ENCODE data around the gene PLCL2.
"Not testable (repeated sequence)": the region's sequence is repeated elsewhere in the genome, so short reads cannot be mapped to it uniquely, and the experiment has no call there.

The PLCL2 gene

GRCh38 chr3:17079933-17080332 lies 195.2 kb downstream of the PLCL2 start:
- no peak for DNase-seq

DNA sequence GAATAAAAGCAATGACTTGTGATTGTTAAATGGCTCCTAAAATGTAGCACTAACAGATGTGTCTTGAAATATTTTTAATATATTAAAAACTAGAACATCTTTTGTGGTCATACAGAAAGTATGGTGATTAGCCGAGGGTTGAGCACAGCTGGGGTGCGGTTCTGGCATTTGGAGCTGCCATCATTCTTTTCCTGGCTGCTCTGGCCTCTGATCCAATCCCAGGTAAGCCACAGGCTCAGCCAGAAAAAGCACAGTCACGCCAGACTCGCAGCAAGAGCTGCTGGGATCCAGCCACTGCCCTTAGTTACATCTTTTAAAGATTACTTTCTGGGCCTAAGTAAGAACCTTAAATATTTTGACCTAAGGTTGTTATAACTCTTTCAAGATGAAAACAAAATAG lies 196.8 kb downstream of the PLCL2 start:
- DNase-seq, result no peak

GRCh38 chr3:17087509-17087908 lies 202.8 kb downstream of the PLCL2 start:
- no peak for DNase-seq

DNA sequence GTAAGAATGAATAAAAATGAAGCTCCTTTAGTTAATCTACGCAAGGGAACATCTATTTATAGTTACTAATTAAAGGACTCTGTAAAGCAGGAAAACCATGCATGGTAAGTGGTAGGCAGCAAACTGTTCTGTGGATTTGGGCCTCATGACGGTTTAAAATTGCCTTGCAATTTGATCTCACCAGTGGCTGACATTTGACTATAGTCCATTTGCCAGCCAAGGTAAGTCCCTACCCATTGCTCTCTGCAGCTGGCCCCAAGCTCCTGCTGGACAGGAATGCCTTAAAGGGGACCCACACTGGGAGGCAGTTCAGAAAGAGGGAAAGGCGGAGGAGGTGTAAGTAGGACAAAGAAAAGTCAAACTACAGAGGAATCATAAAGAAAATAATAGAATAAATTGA lies 203.3 kb downstream of the PLCL2 start:
- no peak for DNase-seq

DNA sequence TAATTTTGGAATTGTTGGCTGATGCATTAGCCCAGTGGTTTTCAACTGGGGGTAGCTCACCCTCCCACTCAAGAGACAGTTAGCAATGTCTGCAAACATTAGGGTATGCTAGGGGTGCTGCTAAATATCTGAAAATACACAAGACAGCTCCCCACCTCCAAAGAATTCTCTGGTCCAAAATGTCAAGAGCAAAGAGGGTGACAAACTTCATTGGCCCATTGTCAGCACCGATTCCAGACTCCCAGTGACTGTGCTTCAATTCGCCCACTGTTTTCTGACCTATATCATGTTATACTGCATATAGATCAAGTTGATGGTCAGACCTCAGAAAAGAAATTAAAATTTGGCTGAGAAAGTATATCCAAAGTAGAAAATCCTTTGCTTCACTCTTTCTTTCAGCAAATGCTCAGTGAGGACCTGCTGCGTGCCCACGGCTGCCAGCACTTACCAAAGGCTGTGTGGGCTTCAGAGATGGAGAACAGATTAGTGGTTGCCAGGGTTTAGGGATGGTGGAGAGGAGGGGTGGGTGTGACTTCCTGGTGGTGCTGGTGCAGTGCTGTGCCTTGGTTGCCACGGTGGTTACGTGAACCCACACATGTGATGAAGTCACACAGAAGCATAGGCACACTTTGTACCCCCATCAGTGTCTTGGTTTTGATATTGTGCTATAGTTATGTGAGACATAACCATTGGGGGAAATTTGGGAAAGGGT lies 204.0 kb downstream of the PLCL2 start:
- DNase-seq, result no peak

GRCh38 chr3:17089314-17089700 lies 204.6 kb downstream of the PLCL2 start:
- DNase-seq, result no peak

GRCh38 chr3:17090280-17090983 lies 205.7 kb downstream of the PLCL2 start:
- DNase-seq, result no peak

DNA sequence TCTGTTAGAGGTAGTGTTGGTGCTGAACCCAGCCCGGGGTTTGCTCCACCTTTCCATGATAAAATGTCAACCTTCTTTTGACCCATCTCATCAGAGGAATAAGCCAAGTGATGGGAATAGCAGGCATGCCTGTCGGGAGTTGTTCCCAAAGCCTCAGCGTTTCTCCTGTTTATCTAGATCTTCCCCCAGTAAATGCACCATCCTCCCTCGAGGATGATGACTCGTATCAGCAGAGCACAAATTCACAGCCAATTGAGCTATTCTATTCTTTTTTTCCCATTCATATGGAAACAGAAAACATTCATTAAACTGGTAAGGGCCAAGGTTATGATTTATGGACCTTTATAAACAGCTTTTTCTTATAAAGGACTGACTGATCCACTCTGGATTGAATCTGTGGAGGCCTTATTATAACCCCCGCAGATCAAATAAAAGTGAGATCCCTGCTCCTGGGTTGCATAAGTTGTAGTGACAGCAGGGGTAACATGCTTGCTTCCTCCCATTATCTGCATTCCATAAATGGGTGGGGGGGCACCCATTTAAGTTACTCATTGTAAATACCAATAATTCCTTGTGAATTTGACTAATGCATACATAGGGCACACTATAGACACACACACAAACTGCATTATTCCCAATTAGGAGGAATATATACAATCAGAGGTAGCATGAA lies 207.3 kb downstream of the PLCL2 start:
- DNase-seq, result no peak

DNA sequence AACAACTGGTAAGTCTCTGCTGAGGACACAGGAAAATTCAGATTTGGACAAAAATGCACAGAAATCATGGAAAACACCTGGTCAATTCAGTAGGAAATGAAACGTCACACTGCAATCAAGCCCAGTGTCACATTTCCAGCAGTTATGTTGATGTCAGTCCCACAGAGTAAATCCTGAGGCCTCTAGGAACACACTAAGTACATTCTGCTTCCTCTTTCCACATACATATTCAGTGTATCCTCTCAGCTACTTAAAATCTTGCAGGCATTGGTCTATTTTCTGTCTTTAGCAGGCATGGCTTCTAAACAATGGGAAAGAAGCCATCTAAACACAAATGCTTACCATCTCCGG lies 207.8 kb downstream of the PLCL2 start:
- no peak for DNase-seq

DNA sequence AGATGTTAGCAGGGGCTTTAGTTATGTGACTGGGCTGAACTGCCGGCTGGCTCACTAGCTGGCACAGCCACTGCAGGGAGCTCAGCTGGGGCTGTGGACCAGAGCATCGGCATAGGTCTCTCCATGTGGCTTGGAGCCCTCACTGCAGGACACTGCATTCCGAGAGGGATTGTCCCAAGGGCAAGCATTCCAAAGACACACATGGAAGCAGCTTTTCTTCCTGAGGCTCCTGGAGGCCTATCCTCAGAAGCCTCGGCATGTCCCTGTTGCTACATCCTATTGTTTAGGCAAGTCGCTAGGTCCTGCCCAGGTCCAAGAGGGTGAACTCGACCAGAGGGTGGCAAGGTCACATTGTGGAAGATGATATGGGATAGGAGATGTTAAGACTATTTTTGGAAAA lies 209.8 kb downstream of the PLCL2 start:
- no peak for DNase-seq

- DNase-seq, result no peak
Observed at GRCh38 chr3:17103579-17103978, 218.8 kb downstream of the PLCL2 start.

GRCh38 chr3:17106801-17107200 lies 222.0 kb downstream of the PLCL2 start:
- DNase-seq, result not testable (repeated sequence)

GRCh38 chr3:17110660-17111396 lies 226.1 kb downstream of the PLCL2 start:
- peak; percentile 49 to 66 for DNase-seq

- DNase-seq, result no peak
Observed at GRCh38 chr3:17111586-17111985, 226.8 kb downstream of the PLCL2 start.

DNA sequence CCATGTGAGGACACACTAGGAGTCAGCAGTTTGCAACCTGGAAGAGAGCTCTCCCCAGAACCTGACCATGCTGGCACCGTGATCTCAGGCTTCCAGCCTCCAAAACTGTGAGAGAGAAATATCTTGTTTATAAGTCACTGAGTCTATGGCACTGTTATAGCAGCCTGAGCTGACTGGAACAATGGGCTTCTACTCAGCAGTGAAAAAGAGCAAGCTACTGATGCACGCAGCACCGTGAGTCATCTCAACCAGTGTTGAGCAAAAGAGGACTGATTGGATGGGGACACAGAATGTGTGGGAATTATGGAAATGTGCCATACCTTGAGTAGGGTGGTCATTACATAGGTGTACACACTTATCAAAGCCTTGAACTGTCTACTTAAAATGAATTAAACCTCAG lies 230.4 kb downstream of the PLCL2 start:
- no peak for DNase-seq

- no peak for DNase-seq
Observed at GRCh38 chr3:17116007-17116600, 231.3 kb downstream of the PLCL2 start.

- DNase-seq, result no peak
Observed at GRCh38 chr3:17118771-17119170, 234.0 kb downstream of the PLCL2 start.

DNA sequence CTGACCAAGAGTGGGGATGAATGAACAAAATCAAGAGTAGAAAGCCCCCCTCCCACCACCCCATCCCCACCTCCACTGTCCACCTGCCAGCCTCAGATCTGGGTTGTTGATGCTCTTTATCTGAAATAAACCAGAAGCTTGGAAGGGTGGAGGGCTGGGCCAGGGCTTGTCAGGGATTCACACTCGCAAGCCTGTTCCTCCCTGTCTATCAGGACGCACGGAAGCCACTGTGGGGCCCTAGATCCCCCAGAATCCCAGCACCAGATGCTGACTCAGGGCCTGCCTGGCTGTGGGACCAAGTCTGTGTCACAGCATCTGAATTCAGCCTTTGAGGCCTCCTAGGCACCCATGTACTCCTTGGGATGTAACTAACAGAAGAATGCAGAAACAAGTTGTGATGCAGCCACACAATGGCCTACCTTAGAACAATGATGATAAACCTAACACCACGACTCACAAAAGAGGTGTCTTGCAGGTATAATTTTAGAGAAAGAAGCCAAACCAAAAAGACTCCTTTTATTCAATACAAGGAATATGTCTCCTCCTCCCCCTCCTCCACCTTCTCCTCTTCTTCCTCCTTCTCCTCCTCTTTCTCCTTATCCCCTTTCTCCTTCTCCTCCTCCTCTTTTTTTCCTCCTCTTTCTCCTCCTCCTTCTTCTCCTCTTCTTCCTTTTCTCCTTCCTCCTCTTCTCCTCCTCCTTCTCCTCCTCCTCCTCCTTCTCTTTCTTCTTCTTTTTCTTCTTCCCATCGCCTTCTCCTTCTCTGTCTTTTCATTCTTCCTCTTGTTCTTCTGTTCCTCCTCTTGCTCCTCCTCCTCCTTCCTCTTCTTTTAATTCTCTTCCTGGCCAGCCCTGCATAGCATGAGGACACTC lies 234.7 kb downstream of the PLCL2 start:
- no peak for DNase-seq

DNA sequence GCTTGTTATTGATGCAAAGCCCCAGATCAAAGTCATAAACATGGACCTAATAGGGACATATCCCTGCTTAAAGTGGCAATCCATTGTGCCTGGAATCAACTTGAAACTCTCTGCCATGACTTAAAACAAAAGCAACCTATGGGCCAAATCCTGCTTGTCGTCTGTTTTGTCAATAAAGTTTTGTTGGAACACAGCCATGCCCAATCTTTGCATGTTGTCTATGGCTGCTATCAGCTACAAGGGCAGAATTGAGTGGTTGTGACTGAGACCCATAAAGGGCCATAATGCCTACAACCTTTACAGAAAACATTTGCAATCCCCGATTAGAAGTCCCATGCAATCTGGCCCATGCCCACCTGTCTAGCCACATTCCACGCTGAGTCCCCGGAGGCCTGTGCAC lies 235.4 kb downstream of the PLCL2 start:
- no peak for DNase-seq

GRCh38 chr3:17121336-17121735 lies 236.6 kb downstream of the PLCL2 start:
- no peak for DNase-seq

- DNase-seq, result no peak
Observed at GRCh38 chr3:17122758-17123157, 238.0 kb downstream of the PLCL2 start.
